Tibial nerve (tissue), 4 donors: ENCODE data around the gene NUP85.

ENCODE experiments used
- EP300 ChIP-seq, 2 donors: sonication (generic); formaldehyde crosslinking; IDR thresholded peaks; one replicate each; pipeline ENCODE4 v1.6.1; 2017; ENCODE audit warnings: antibody characterized with exemption in 2 of 2, mild to moderate bottlenecking in 1 of 2
- POLR2A ChIP-seq, 2 donors: fragments of 450-650 bp; IDR thresholded peaks; one replicate each; pipeline ENCODE4 v1.6.1; 2017; ENCODE audit warnings: antibody characterized with exemption in 2 of 2, mild to moderate bottlenecking in 2 of 2, moderate library complexity in 2 of 2
- TF ChIP-seq, protein P1 (sequence below), 5 experiments: fragments of 200-600 bp in 3 of 5; fragments of 450-650 bp in 2 of 5; sonication (generic) in 3 of 5; IDR thresholded peaks; one replicate each; pipeline ENCODE4 v1.5.1; 2016 to 2019; ENCODE audit warnings: antibody characterized with exemption in 5 of 5, mild to moderate bottlenecking in 3 of 5, moderate library complexity in 2 of 5

- TF ChIP-seq, protein P1, sequence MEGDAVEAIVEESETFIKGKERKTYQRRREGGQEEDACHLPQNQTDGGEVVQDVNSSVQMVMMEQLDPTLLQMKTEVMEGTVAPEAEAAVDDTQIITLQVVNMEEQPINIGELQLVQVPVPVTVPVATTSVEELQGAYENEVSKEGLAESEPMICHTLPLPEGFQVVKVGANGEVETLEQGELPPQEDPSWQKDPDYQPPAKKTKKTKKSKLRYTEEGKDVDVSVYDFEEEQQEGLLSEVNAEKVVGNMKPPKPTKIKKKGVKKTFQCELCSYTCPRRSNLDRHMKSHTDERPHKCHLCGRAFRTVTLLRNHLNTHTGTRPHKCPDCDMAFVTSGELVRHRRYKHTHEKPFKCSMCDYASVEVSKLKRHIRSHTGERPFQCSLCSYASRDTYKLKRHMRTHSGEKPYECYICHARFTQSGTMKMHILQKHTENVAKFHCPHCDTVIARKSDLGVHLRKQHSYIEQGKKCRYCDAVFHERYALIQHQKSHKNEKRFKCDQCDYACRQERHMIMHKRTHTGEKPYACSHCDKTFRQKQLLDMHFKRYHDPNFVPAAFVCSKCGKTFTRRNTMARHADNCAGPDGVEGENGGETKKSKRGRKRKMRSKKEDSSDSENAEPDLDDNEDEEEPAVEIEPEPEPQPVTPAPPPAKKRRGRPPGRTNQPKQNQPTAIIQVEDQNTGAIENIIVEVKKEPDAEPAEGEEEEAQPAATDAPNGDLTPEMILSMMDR (IDR thresholded peaks at IDR 0.05), result no peak
- TF ChIP-seq POLR2A (IDR thresholded peaks at IDR 0.05) (no peak), EP300 (IDR thresholded peaks at IDR 0.05) (no peak)
Observed at GRCh38 chr17:75173526-75173925, 32.0 kb upstream of the NUP85 start.
